DMS153 treated with DMSO at 0.1 percent for 48 hours (cell line): ENCODE measurements around the gene KRTAP19-1.

ENCODE experiments used
- DNase-seq: peaks from one replicate; lab custom pipeline; 2025; ENCODE audit not compliant: unreplicated experiment; lab: John Stamatoyannopoulos, UW

The KRTAP19-1 gene

DNA sequence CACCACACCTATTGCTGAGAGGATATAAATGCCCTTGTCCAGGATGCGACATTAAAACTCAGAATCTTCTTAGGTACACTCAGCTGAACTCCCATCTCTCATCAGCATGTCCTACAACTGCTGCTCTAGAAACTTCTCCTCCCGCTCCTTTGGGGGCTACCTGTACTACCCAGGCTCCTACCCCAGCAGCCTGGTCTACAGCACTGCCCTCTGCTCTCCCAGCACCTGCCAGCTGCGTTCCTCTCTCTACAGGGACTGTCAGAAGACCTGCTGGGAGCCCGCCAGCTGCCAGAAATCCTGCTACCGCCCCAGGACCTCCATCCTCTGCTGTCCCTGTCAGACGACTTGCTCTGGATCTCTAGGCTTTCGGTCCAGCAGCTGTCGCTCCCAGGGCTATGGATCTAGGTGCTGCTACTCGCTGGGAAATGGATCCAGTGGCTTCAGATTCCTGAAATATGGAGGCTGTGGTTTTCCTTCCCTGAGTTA is 50.0 kb downstream of the KRTAP19-1 start, which contains the start of gene KRTAP13-4:
Gene KRTAP13-4 (plus strand): TSS at position 51 of the 486 bp plus-strand sequence. CDS start 56 bp downstream, at position 107.
- no peak for DNase-seq
